NT2/D1 (cell line): ENCODE data around the gene IDI2.
"Not testable (repeated sequence)": the region's sequence is repeated elsewhere in the genome, so short reads cannot be mapped to it uniquely, and the experiment has no call there.

Source experiments
- DNase-seq: peaks from one replicate; pipeline ENCODE4 v3.0.0-alpha.2; 2011; ENCODE audit warnings: low read depth, low spot score
- H3K27me3 ChIP-seq: 2 replicates; pipeline ENCODE4 v1.6.0; 2011; ENCODE audit warnings: mild to moderate bottlenecking; ENCODE audit not compliant: insufficient read length, insufficient read depth
- H3K36me3 ChIP-seq: 2 replicates; pipeline ENCODE4 v1.6.1; 2011; ENCODE audit warnings: mild to moderate bottlenecking, low read length, mixed read lengths; ENCODE audit not compliant: insufficient read depth, insufficient read length
- H3K4me1 ChIP-seq: 2 replicates; pipeline ENCODE4 v1.5.1; 2011; ENCODE audit not compliant: insufficient read depth, insufficient read length
- H3K4me3 ChIP-seq: 2 replicates; pipeline ENCODE4 v1.5.1; 2011; ENCODE audit warnings: low read depth; ENCODE audit not compliant: insufficient read length
- H3K9ac ChIP-seq: 2 replicates; pipeline ENCODE4 v1.6.0; 2011; ENCODE audit warnings: low read depth; ENCODE audit not compliant: insufficient read length
- H3K9me3 ChIP-seq: 2 replicates; pipeline ENCODE4 v1.5.1; 2011; ENCODE audit warnings: mild to moderate bottlenecking, low read length; ENCODE audit not compliant: insufficient read depth
- SUZ12 ChIP-seq: IDR thresholded peaks from 2 replicates; pipeline ENCODE4 v1.6.1; 2011; ENCODE audit not compliant: insufficient read length, insufficient read depth; ENCODE audit errors: extremely low read depth
- YY1 ChIP-seq: IDR thresholded peaks from 2 replicates; pipeline ENCODE4 v1.6.1; 2011; ENCODE audit not compliant: insufficient read length, insufficient read depth
- ZNF274 ChIP-seq: IDR thresholded peaks from 2 replicates; pipeline ENCODE4 v1.6.1; 2011; ENCODE audit warnings: mild to moderate bottlenecking, low read depth, low read length

Gene IDI2

GRCh38 chr10:1025683-1026082, at the start of gene IDI2:
TSS of gene IDI2 (minus strand) at chr10:1025859. CDS start at chr10:1024723, 1,136 bp downstream.
- no peak for TF ChIP-seq SUZ12
- no peak for TF ChIP-seq YY1
- TF ChIP-seq ZNF274, result no peak
- Histone ChIP-seq H3K36me3 (peaks cover 3% of the 10 kb centered on the region), H3K27me3 (no peaks in the 10 kb centered on the region), H3K4me3 (no peak within 1 kb of the TSS), H3K9me3 (no peaks in the 10 kb centered on the region), H3K4me1 (no peaks in the 10 kb centered on the region), H3K9ac (no peak within 1 kb of the TSS)
- no peak for DNase-seq

GRCh38 chr10:1074748-1075308, 49.2 kb upstream of the IDI2 start:
- Histone ChIP-seq H3K36me3 (peaks cover 28% of the 10 kb centered on the region), H3K9ac (no peak overlapping the region), H3K4me1 (peaks cover 5% of the 10 kb centered on the region), H3K4me3 (no peak overlapping the region), H3K27me3 (no peaks in the 10 kb centered on the region), H3K9me3 (no peaks in the 10 kb centered on the region)
- TF ChIP-seq ZNF274 (no peak), YY1 (no peak), SUZ12 (no peak)
- no peak for DNase-seq

- Histone ChIP-seq H3K27me3 (no peaks in the 10 kb centered on the region), H3K4me1 (peaks cover 5% of the 10 kb centered on the region), H3K9ac (no peak overlapping the region), H3K9me3 (no peaks in the 10 kb centered on the region), H3K4me3 (no peak overlapping the region), H3K36me3 (peaks cover 26% of the 10 kb centered on the region)
- TF ChIP-seq SUZ12 (no peak), YY1 (no peak), ZNF274 (no peak)
- DNase-seq, result no peak
Observed at GRCh38 chr10:1074052-1074747, 48.5 kb upstream of the IDI2 start.

- H3K9me3 ChIP-seq, result no peaks in the 10 kb centered on the region
- no peak overlapping the region for H3K4me3 ChIP-seq
- H3K4me1 ChIP-seq, result peaks cover 5% of the 10 kb centered on the region
- DNase-seq, result no peak
- H3K36me3 ChIP-seq, result peaks cover 18% of the 10 kb centered on the region
- no peak overlapping the region for H3K9ac ChIP-seq
- TF ChIP-seq ZNF274, result no peak
- no peak for TF ChIP-seq SUZ12
- TF ChIP-seq YY1, result no peak
- H3K27me3 ChIP-seq, result no peaks in the 10 kb centered on the region
Observed at GRCh38 chr10:1070919-1071318, 45.3 kb upstream of the IDI2 start.

GRCh38 chr10:1068380-1069361, 43.0 kb upstream of the IDI2 start:
- no peaks in the 10 kb centered on the region for H3K4me1 ChIP-seq
- H3K9ac ChIP-seq, result no peak overlapping the region
- H3K27me3 ChIP-seq, result no peaks in the 10 kb centered on the region
- H3K36me3 ChIP-seq, result peaks cover 11% of the 10 kb centered on the region
- no peak overlapping the region for H3K4me3 ChIP-seq
- no peaks in the 10 kb centered on the region for H3K9me3 ChIP-seq
- DNase-seq, result no peak
- TF ChIP-seq SUZ12 (no peak), YY1 (no peak), ZNF274 (no peak)

- H3K9me3 ChIP-seq, H3K4me1 ChIP-seq, DNase-seq, H3K9ac ChIP-seq, H3K36me3 ChIP-seq, H3K4me3 ChIP-seq, H3K27me3 ChIP-seq: not testable (repeated sequence)
Observed at GRCh38 chr10:1066734-1067133, 41.1 kb upstream of the IDI2 start.

- Histone ChIP-seq H3K36me3 (no peaks in the 10 kb centered on the region), H3K4me3 (no peak overlapping the region), H3K9ac (no peak overlapping the region), H3K27me3 (no peaks in the 10 kb centered on the region), H3K4me1 (no peaks in the 10 kb centered on the region), H3K9me3 (no peaks in the 10 kb centered on the region)
- TF ChIP-seq SUZ12 (no peak), ZNF274 (no peak), YY1 (no peak)
- no peak for DNase-seq
Observed at GRCh38 chr10:1064964-1065247, 39.2 kb upstream of the IDI2 start.
